ENCODE measurements around the gene CARM1. TPM values are rescaled to one million over a fixed set of nuclear protein-coding genes. Genes with fewer than 3 reads are reported as not detected.

The CARM1 gene
- total RNA-seq, 1 donor, result 33.7 TPM

GRCh38 chr19:10927730-10928562 lies 56.6 kb downstream of the CARM1 start:
- Histone ChIP-seq H3K36me3 (ENCODE audit: insufficient read depth, low read length) (peaks cover 36% of the 10 kb centered on the region), H3K4me3 (ENCODE audit: insufficient read depth, low read length) (peak overlapping the region; percentile 91)
- no peak for TF ChIP-seq CTCF (IDR thresholded peaks at IDR 0.05; ENCODE audit: extremely low read depth, low read depth, low read length)

GRCh38 chr19:10928563-10929401 lies 57.4 kb downstream of the CARM1 start, which contains the start of the genes TIMM29 and YIPF2:
TSS of gene TIMM29 (plus strand) at chr19:10928811. CDS start at chr19:10928823, 12 bp downstream.
TSS of gene YIPF2 (minus strand) at chr19:10928639. CDS start at chr19:10928410, 229 bp downstream.
- DNase-seq (ENCODE audit: insufficient read length, low spot score, missing footprints), result peak; percentile 100
- Histone ChIP-seq H3K79me2 (ENCODE audit: insufficient read depth, low read length) (peaks cover 61% of the 10 kb centered on the region), H3K27ac (ENCODE audit: low read depth, low read length) (peak within 1 kb of the TSS; percentile 70), H3K36me3 (ENCODE audit: insufficient read depth, low read length) (peaks cover 33% of the 10 kb centered on the region), H3K9me3 (ENCODE audit: low read depth, low read length) (no peaks in the 10 kb centered on the region), H4K20me1 (ENCODE audit: insufficient read depth, low read length) (peaks cover 17% of the 10 kb centered on the region), H3K4me3 (ENCODE audit: insufficient read depth, low read length) (peak within 1 kb of the TSS; percentile 91), H3K4me2 (ENCODE audit: insufficient read depth, low read length) (peak within 1 kb of the TSS; percentile 94), H2AFZ (ENCODE audit: low read length) (peak within 1 kb of the TSS; percentile 57), H3K27me3 (ENCODE audit: insufficient read depth, low read length) (no peaks in the 10 kb centered on the region), H3K4me1 (ENCODE audit: insufficient read depth, low read length) (peaks cover 17% of the 10 kb centered on the region)
- TF ChIP-seq CTCF (IDR thresholded peaks at IDR 0.05; ENCODE audit: extremely low read depth, low read depth, low read length), result no peak

More at GRCh38 chr19:10927730-10928562, 56.6 kb downstream of the CARM1 start:
- H2AFZ ChIP-seq (ENCODE audit: low read length), result peak overlapping the region; percentile 57
- H3K27ac ChIP-seq (ENCODE audit: low read depth, low read length), result peak overlapping the region; percentile 70
- H3K27me3 ChIP-seq (ENCODE audit: insufficient read depth, low read length), result no peaks in the 10 kb centered on the region
- H3K79me2 ChIP-seq (ENCODE audit: insufficient read depth, low read length), result peaks cover 62% of the 10 kb centered on the region
- no peaks in the 10 kb centered on the region for H3K9me3 ChIP-seq (ENCODE audit: low read depth, low read length)
- peaks cover 17% of the 10 kb centered on the region for H4K20me1 ChIP-seq (ENCODE audit: insufficient read depth, low read length)
- H3K4me1 ChIP-seq (ENCODE audit: insufficient read depth, low read length), result peaks cover 17% of the 10 kb centered on the region
- DNase-seq (ENCODE audit: insufficient read length, low spot score, missing footprints), result peak; percentile 92
- H3K4me2 ChIP-seq (ENCODE audit: insufficient read depth, low read length), result peak overlapping the region; percentile 94

GRCh38 chr19:10929402-10929794 lies 58.0 kb downstream of the CARM1 start:
- peaks cover 17% of the 10 kb centered on the region for H3K4me1 ChIP-seq (ENCODE audit: insufficient read depth, low read length)
- peak; percentile 14 for DNase-seq (ENCODE audit: insufficient read length, low spot score, missing footprints)
- peaks cover 12% of the 10 kb centered on the region for H4K20me1 ChIP-seq (ENCODE audit: insufficient read depth, low read length)
- H3K27me3 ChIP-seq (ENCODE audit: insufficient read depth, low read length), result no peaks in the 10 kb centered on the region
- peak overlapping the region; percentile 93 for H3K4me2 ChIP-seq (ENCODE audit: insufficient read depth, low read length)
- peak overlapping the region; percentile 51 for H2AFZ ChIP-seq (ENCODE audit: low read length)
- peaks cover 57% of the 10 kb centered on the region for H3K79me2 ChIP-seq (ENCODE audit: insufficient read depth, low read length)
- peaks cover 26% of the 10 kb centered on the region for H3K36me3 ChIP-seq (ENCODE audit: insufficient read depth, low read length)
- peak overlapping the region; percentile 91 for H3K4me3 ChIP-seq (ENCODE audit: insufficient read depth, low read length)
- no peak for TF ChIP-seq CTCF (IDR thresholded peaks at IDR 0.05; ENCODE audit: extremely low read depth, low read depth, low read length)
- no peaks in the 10 kb centered on the region for H3K9me3 ChIP-seq (ENCODE audit: low read depth, low read length)
- peak overlapping the region; percentile 70 for H3K27ac ChIP-seq (ENCODE audit: low read depth, low read length)

Measured in osteoblast (primary cell).